Endothelial cell of umbilical vein (primary cell): Measurements from ENCODE around the gene ZNF207. TPM values are rescaled to one million over a fixed set of nuclear protein-coding genes. Genes with fewer than 3 reads are reported as not detected.

ENCODE experiments used
- BruUV-seq: library from RNA; stranded (reverse); fragments of 400-500 nt; replicated peaks from 2 replicates; lab custom pipeline; 2021; lab: Mats Ljungman, UMichigan
- CTCF ChIA-PET: fragments of 300-600, 350-600 bp; sonication (Branson Sonifier 250); formaldehyde crosslinking; loops from one replicate; lab custom pipeline; 2021; ENCODE audit warnings: antibody characterized with exemption, inconsistent platforms; lab: Charles Lee
- POLR2A ChIA-PET: fragments of 300-600, 350-600 bp; sonication (Branson Sonifier 250); formaldehyde crosslinking; loops from one replicate; lab custom pipeline; 2021; ENCODE audit warnings: antibody characterized with exemption, inconsistent platforms; lab: Charles Lee
- DNase-seq: peaks from one replicate; pipeline ENCODE4 v3.0.0-alpha.2; 2011; ENCODE audit warnings: low read depth, low spot score
- FAIRE-seq: peaks from 2 replicates; lab custom pipeline; 2011; peaks lifted over from hg19 to GRCh38; lab: Jason Lieb, UNC
- H2AFZ ChIP-seq: 2 replicates; pipeline ENCODE4 v1.6.0; 2012; ENCODE audit warnings: low read depth, low read length, control low read depth, inconsistent platforms
- H3K27ac ChIP-seq: 2 replicates; pipeline ENCODE4 v1.5.1; 2011; ENCODE audit warnings: low read depth, mild to moderate bottlenecking, control low read depth, low read length, moderate library complexity; ENCODE audit not compliant: insufficient read depth
- H3K27me3 ChIP-seq, 2 experiments: 2 replicates each; pipeline versions ENCODE4 v1.6.0 to v1.6.1; 2011; ENCODE audit warnings: low read length in 2 of 2, mixed read lengths in 1 of 2; ENCODE audit not compliant: control insufficient read depth in 2 of 2, insufficient read depth in 2 of 2
- H3K36me3 ChIP-seq, 2 experiments: 2 replicates in 1 of 2; 3 replicates in 1 of 2; pipeline ENCODE4 v1.5.1; 2011; ENCODE audit warnings: low read length in 2 of 2, mild to moderate bottlenecking in 1 of 2, moderate library complexity in 1 of 2; ENCODE audit not compliant: control insufficient read depth in 2 of 2, insufficient read depth in 2 of 2; ENCODE audit errors: extremely low read depth in 1 of 2
- H3K4me1 ChIP-seq: 3 replicates; pipeline ENCODE4 v1.5.1; 2011; ENCODE audit warnings: mild to moderate bottlenecking, low read length; ENCODE audit not compliant: control insufficient read depth, insufficient read depth; ENCODE audit errors: extremely low read depth
- H3K4me2 ChIP-seq: 2 replicates; pipeline ENCODE4 v1.6.1; 2011; ENCODE audit warnings: low read length, control low read depth, mixed read lengths; ENCODE audit not compliant: insufficient read depth
- H3K4me3 ChIP-seq, 3 experiments: fragments of 200-600 bp in 1 of 3; sonication (generic), shearing (Covaris generic) in 1 of 3; replicated peaks in 1 of 3; 2 replicates each; pipeline ENCODE4 v1.5.1; 2011 to 2016; ENCODE audit warnings: control low read depth in 3 of 3, low read length in 3 of 3, mild to moderate bottlenecking in 2 of 3, inconsistent platforms in 1 of 3, low read depth in 1 of 3, moderate library complexity in 1 of 3; ENCODE audit not compliant: insufficient read depth in 1 of 3
- H3K79me2 ChIP-seq: 2 replicates; pipeline ENCODE4 v1.6.0; 2012; ENCODE audit warnings: low read length, inconsistent platforms; ENCODE audit not compliant: control insufficient read depth, insufficient read depth
- H3K9ac ChIP-seq: replicated peaks from 2 replicates; pipeline ENCODE3; 2011; ENCODE audit warnings: low read length, control low read depth; ENCODE audit not compliant: insufficient read depth; ENCODE audit errors: extremely low read depth
- H3K9me1 ChIP-seq: replicated peaks from 3 replicates; pipeline ENCODE4 v1.6.0; 2011; ENCODE audit warnings: mild to moderate bottlenecking, low read length; ENCODE audit not compliant: control insufficient read depth, insufficient read depth; ENCODE audit errors: extremely low read depth
- H3K9me3 ChIP-seq: replicated peaks from 2 replicates; pipeline ENCODE4 v1.5.1; 2012; ENCODE audit warnings: low read length, inconsistent platforms; ENCODE audit not compliant: control insufficient read depth, insufficient read depth
- H4K20me1 ChIP-seq: replicated peaks from 2 replicates; pipeline ENCODE3; 2011; ENCODE audit warnings: mild to moderate bottlenecking, low read length; ENCODE audit not compliant: control insufficient read depth, insufficient read depth; ENCODE audit errors: extremely low read depth
- EZH2 ChIP-seq: IDR thresholded peaks from 2 replicates; pipeline ENCODE4 v1.6.1; 2012; ENCODE audit warnings: borderline replicate concordance, low read depth, mild to moderate bottlenecking, moderate library complexity, low read length, inconsistent platforms; ENCODE audit not compliant: severe bottlenecking
- FOS ChIP-seq: IDR thresholded peaks from 2 replicates; pipeline ENCODE4 v1.6.1; 2011; ENCODE audit warnings: mild to moderate bottlenecking, low read length, moderate library complexity, borderline replicate concordance; ENCODE audit not compliant: insufficient read depth
- GATA2 ChIP-seq: IDR thresholded peaks from 2 replicates; pipeline ENCODE4 v1.7.0; 2011; ENCODE audit warnings: low read depth, mild to moderate bottlenecking, moderate library complexity, mixed read lengths, low read length; ENCODE audit not compliant: insufficient read length, insufficient read depth
- JUN ChIP-seq: IDR thresholded peaks from 2 replicates; pipeline ENCODE4 v1.6.1; 2011; ENCODE audit warnings: borderline replicate concordance, low read depth; ENCODE audit not compliant: insufficient read length, insufficient read depth
- MYC ChIP-seq: IDR thresholded peaks from one replicate; pipeline ENCODE4 v1.6.1; 2011; ENCODE audit warnings: mild to moderate bottlenecking, low read depth, low read length
- POLR2A ChIP-seq: IDR thresholded peaks from 2 replicates; pipeline ENCODE4 v1.6.1; 2012; ENCODE audit warnings: low read depth, mild to moderate bottlenecking, control low read depth, low read length
- POLR2AphosphoS5 ChIP-seq: IDR thresholded peaks from 2 replicates; pipeline ENCODE4 v1.6.1; 2012; ENCODE audit warnings: low read depth, mild to moderate bottlenecking, control low read depth, low read length, moderate library complexity; ENCODE audit not compliant: insufficient read depth
- dilution Hi-C: fragments of 300-500 bp; cut with MboI; formaldehyde crosslinking; loops from one replicate; pipeline ENCODE4 v1.15.0; 2019; ENCODE audit warnings: low sequenced_read_pairs; ENCODE audit not compliant: extremely low pct_ligation_motif_present
- intact Hi-C: fragments of 100-400 bp; cut with micrococcal nuclease; formaldehyde crosslinking; loops from one replicate; pipeline ENCODE4 v1.10.0; 2022
- polyA plus RNA-seq, 4 experiments: library from polyadenylated mRNA; depleted of rRNA in 3 of 4; stranded (reverse) in 3 of 4; unstranded in 1 of 4; fragments of >200 nt; gene quantifications; 2 replicates each; pipeline versions ENCODE4 v1.2.1 to v1.2.3, GENCODE V29; 2011 to 2012; ENCODE audit warnings: missing spikeins in 1 of 4
- total RNA-seq: library from RNA; stranded (reverse); gene quantifications from 2 replicates; pipeline ENCODE4 v1.2.3, GENCODE V29; 2021
- TF ChIP-seq, protein P1 (sequence below), 2 donors: IDR thresholded peaks; 1 replicate in 1 of 2; 2 replicates in 1 of 2; pipeline ENCODE4 v1.5.1; 2011; ENCODE audit warnings: low read length in 2 of 2, mild to moderate bottlenecking in 2 of 2, moderate library complexity in 2 of 2, control low read depth in 1 of 2, inconsistent platforms in 1 of 2, low read depth in 1 of 2; ENCODE audit not compliant: insufficient read depth in 1 of 2; ENCODE audit errors: extremely low read depth in 1 of 2
- TF ChIP-seq, protein P2 (sequence below): IDR thresholded peaks from 2 replicates; pipeline ENCODE4 v1.6.1; 2011; ENCODE audit not compliant: insufficient read depth, insufficient read length

Gene ZNF207
- total and polyA plus RNA-seq, 2 donors (not counting 3 experiments of a cell fraction or from before 2014, with no cell fraction given) = 206 to 231 TPM

DNA sequence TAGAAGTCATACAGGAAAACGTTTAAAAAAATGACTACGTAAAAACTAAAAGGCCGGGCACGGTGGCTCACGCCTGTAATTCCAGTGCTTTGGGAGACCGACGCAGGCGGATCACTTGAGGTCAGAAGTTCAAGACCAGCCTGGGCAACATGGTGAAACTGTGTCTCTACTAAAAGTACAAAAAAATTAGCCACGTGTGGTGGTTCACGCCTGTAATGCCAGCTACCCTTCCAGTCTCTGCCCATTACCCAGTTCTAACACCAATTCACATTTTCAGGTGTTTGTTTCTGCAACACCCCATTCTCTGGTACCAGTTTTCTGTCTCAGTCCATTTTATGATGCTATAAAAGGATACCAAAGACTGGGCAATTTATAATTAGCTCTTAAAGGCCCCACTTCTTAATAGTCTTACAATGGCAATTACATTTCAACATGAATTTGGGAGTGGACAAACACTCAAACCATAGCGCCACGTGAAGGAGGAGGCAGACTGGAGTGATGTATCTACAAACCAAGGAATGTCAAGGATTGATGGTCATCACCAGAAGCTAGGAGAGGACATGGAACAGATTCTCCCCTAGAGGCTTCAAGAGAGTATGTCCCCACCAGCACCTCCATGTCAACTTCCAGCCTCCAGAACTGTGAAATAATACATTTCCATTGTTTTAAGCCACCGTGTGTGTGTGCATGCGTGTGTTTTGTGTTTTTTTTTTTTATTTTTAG is 7.2 kb upstream of the ZNF207 start:
- Histone ChIP-seq H3K9me3 (no peaks in the 10 kb centered on the region), H3K79me2 (no peaks in the 10 kb centered on the region), H3K27ac (no peak overlapping the region), H3K4me1 (peaks cover 11% of the 10 kb centered on the region), H3K4me3 (peak overlapping the region in 1 of 3 experiments; percentile 31), H3K4me2 (peak overlapping the region; percentile 61), H2AFZ (peak overlapping the region; percentile 88), H4K20me1 (no peaks in the 10 kb centered on the region), H3K36me3 (peaks cover 0 to 3% of the 10 kb centered on the region in 2 experiments), H3K27me3 (no peaks in the 10 kb centered on the region), H3K9me1 (no peaks in the 10 kb centered on the region), H3K9ac (peak overlapping the region; percentile 47)
- DNase-seq (no peak), FAIRE-seq (no peak)
- TF ChIP-seq EZH2 (no peak), POLR2A (no peak), GATA2 (no peak), MYC (no peak), JUN (no peak), FOS (no peak), POLR2AphosphoS5 (no peak)
- TF ChIP-seq, protein P1, sequence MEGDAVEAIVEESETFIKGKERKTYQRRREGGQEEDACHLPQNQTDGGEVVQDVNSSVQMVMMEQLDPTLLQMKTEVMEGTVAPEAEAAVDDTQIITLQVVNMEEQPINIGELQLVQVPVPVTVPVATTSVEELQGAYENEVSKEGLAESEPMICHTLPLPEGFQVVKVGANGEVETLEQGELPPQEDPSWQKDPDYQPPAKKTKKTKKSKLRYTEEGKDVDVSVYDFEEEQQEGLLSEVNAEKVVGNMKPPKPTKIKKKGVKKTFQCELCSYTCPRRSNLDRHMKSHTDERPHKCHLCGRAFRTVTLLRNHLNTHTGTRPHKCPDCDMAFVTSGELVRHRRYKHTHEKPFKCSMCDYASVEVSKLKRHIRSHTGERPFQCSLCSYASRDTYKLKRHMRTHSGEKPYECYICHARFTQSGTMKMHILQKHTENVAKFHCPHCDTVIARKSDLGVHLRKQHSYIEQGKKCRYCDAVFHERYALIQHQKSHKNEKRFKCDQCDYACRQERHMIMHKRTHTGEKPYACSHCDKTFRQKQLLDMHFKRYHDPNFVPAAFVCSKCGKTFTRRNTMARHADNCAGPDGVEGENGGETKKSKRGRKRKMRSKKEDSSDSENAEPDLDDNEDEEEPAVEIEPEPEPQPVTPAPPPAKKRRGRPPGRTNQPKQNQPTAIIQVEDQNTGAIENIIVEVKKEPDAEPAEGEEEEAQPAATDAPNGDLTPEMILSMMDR (IDR thresholded peaks at IDR 0.05; ENCODE audit: extremely low read depth in 1 of 2, insufficient read depth in 1 of 2, low read depth in 1 of 2, low read length in 2 of 2) = no peak
- TF ChIP-seq, protein P2, sequence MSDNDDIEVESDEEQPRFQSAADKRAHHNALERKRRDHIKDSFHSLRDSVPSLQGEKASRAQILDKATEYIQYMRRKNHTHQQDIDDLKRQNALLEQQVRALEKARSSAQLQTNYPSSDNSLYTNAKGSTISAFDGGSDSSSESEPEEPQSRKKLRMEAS = no peak
- CTCF ChIA-PET = interaction anchor here (1.2 to 2.0 kb wide), 3 partner anchors 9 to 90 kb away, joined by 3 to 6 read pairs (median 4); no protein-coding TSS in a partner anchor
- POLR2A ChIA-PET = no interaction called here
- intact Hi-C loops (no loop called here), dilution Hi-C loops (no loop called here)
- BruUV-seq = no TSS peak
